BLaER1 treated with 17β-estradiol and CSF1 and Interleukin-3, amounts not matched to agents 10 nM and 100 nM (cell line): Measurements from ENCODE around the gene PCDHGA5.
A peak's percentile ranks its signal among the peaks of the same experiment; 100 is the strongest.
"Not testable (repeated sequence)": the region's sequence is repeated elsewhere in the genome, so short reads cannot be mapped to it uniquely, and the experiment has no call there.

Experiments used
- H3K27ac ChIP-seq, 11 experiments: shearing (Covaris generic); formaldehyde crosslinking; 2 replicates each; pipeline ENCODE4 v1.8.1; 2022
- H3K27me3 ChIP-seq, 11 experiments: shearing (Covaris generic); formaldehyde crosslinking; 2 replicates each; pipeline ENCODE4 v1.8.1; 2022
- H3K36me3 ChIP-seq, 11 experiments: shearing (Covaris generic); formaldehyde crosslinking; 2 replicates each; pipeline ENCODE4 v1.8.1; 2022
- H3K4me1 ChIP-seq, 10 experiments: shearing (Covaris generic); formaldehyde crosslinking; 2 replicates each; pipeline ENCODE4 v1.8.1; 2022
- H3K4me2 ChIP-seq, 11 experiments: shearing (Covaris generic); formaldehyde crosslinking; 2 replicates each; pipeline ENCODE4 v1.8.1; 2022
- H3K4me3 ChIP-seq, 10 experiments: shearing (Covaris generic); formaldehyde crosslinking; 2 replicates each; pipeline ENCODE4 v1.8.1; 2022
- H3K9ac ChIP-seq, 11 experiments: shearing (Covaris generic); formaldehyde crosslinking; 2 replicates each; pipeline ENCODE4 v1.8.1; 2022
- H3K9me3 ChIP-seq, 11 experiments: shearing (Covaris generic); formaldehyde crosslinking; replicated peaks in 1 of 11; 2 replicates each; pipeline ENCODE4 v1.8.1; 2022
- H4K20me1 ChIP-seq, 11 experiments: shearing (Covaris generic); formaldehyde crosslinking; 2 replicates each; pipeline ENCODE4 v1.8.1; 2022
- Cebpa-rat ChIP-seq, 11 experiments: shearing (Covaris generic); IDR thresholded peaks; 2 replicates each; pipeline ENCODE4 v1.8.1; 2022

PCDHGA5 gene

GRCh38 chr5:141360685-141361084 lies 3.3 kb upstream of the PCDHGA5 start:
- Histone ChIP-seq H3K4me3 (no peak overlapping the region), H3K9me3 (peaks cover 74 to 97% (median 89%) of the 10 kb centered on the region in 11 experiments), H3K4me2 (no peak overlapping the region)

GRCh38 chr5:141362719-141363118 lies 1.2 kb upstream of the PCDHGA5 start:
- Histone ChIP-seq H3K4me1 (no peaks in the 10 kb centered on the region; a peak in 1 of 20 replicates), H3K27me3 (no peaks in the 10 kb centered on the region), H3K36me3 (peaks cover 0 to 6% (median 0%) of the 10 kb centered on the region in 11 experiments; a peak in 3 of 22 replicates), H3K27ac (no peak overlapping the region), H3K9ac (no peak overlapping the region), H3K9me3 (peaks cover 75 to 97% (median 85%) of the 10 kb centered on the region in 11 experiments), H3K4me3 (no peak overlapping the region), H3K4me2 (no peak overlapping the region), H4K20me1 (no peaks in the 10 kb centered on the region)
- no peak for TF ChIP-seq Cebpa-rat (IDR thresholded peaks at IDR 0.05)

More at GRCh38 chr5:141360685-141361084, 3.3 kb upstream of the PCDHGA5 start:
- H3K9ac ChIP-seq, result no peak overlapping the region
- no peaks in the 10 kb centered on the region for H4K20me1 ChIP-seq
- no peaks in the 10 kb centered on the region for H3K27me3 ChIP-seq
- H3K36me3 ChIP-seq, result peaks cover 0 to 4% (median 0%) of the 10 kb centered on the region in 11 experiments; a peak in 2 of 22 replicates
- H3K4me1 ChIP-seq, result no peaks in the 10 kb centered on the region; a peak in 1 of 20 replicates
- H3K27ac ChIP-seq, result no peak overlapping the region
- TF ChIP-seq Cebpa-rat (IDR thresholded peaks at IDR 0.05), result no peak

GRCh38 chr5:141366016-141366896 lies 2.3 kb downstream of the PCDHGA5 start:
- no peak overlapping the region for H3K9ac ChIP-seq
- H3K4me1 ChIP-seq, result no peaks in the 10 kb centered on the region; a peak in 1 of 20 replicates
- peak overlapping the region in 2 of 10 experiments; percentile 1 to 40; a peak in 2 of 20 replicates for H3K4me3 ChIP-seq
- peaks cover 0 to 6% (median 0%) of the 10 kb centered on the region in 11 experiments; a peak in 2 of 22 replicates for H3K27me3 ChIP-seq
- no peaks in the 10 kb centered on the region for H4K20me1 ChIP-seq
- no peak for TF ChIP-seq Cebpa-rat (IDR thresholded peaks at IDR 0.05)
- peaks cover 0 to 6% (median 0%) of the 10 kb centered on the region in 11 experiments; a peak in 3 of 22 replicates for H3K36me3 ChIP-seq
- H3K4me2 ChIP-seq, result no peak overlapping the region
- H3K9me3 ChIP-seq, result peaks cover 73 to 84% (median 75%) of the 10 kb centered on the region in 11 experiments
- no peak overlapping the region for H3K27ac ChIP-seq

GRCh38 chr5:141369994-141370848 lies 6.3 kb downstream of the PCDHGA5 start, which contains the start of gene PCDHGB3:
Gene PCDHGB3, plus strand, starts transcription at chr5:141370242. Its CDS starts 153 bp downstream, at chr5:141370395.
- Histone ChIP-seq H3K36me3 (peaks cover 0 to 9% (median 0%) of the 10 kb centered on the region in 11 experiments; a peak in 5 of 22 replicates), H3K27me3 (peaks cover 0 to 6% (median 0%) of the 10 kb centered on the region in 11 experiments; a peak in 2 of 22 replicates), H3K9me3 (peaks cover 74 to 85% (median 77%) of the 10 kb centered on the region in 11 experiments), H3K9ac (no peak within 1 kb of the TSS), H3K27ac (no peak within 1 kb of the TSS), H4K20me1 (no peaks in the 10 kb centered on the region), H3K4me1 (no peaks in the 10 kb centered on the region), H3K4me3 (no peak within 1 kb of the TSS; a peak in 1 of 20 replicates), H3K4me2 (no peak within 1 kb of the TSS)
- no peak for TF ChIP-seq Cebpa-rat (IDR thresholded peaks at IDR 0.05)

- Histone ChIP-seq H3K4me3 (no peak overlapping the region; a peak in 1 of 20 replicates), H4K20me1 (no peaks in the 10 kb centered on the region), H3K36me3 (peaks cover 0 to 9% (median 0%) of the 10 kb centered on the region in 11 experiments; a peak in 4 of 22 replicates), H3K4me1 (no peaks in the 10 kb centered on the region), H3K27ac (no peak overlapping the region), H3K4me2 (no peak overlapping the region), H3K27me3 (peaks cover 0 to 6% (median 0%) of the 10 kb centered on the region in 11 experiments; a peak in 2 of 22 replicates), H3K9me3 (peaks cover 73 to 85% (median 77%) of the 10 kb centered on the region in 11 experiments), H3K9ac (no peak overlapping the region)
- no peak for TF ChIP-seq Cebpa-rat (IDR thresholded peaks at IDR 0.05)
Observed at GRCh38 chr5:141371572-141372475, 7.9 kb downstream of the PCDHGA5 start.

- no peaks in the 10 kb centered on the region for H4K20me1 ChIP-seq
- H3K4me2 ChIP-seq, result no peak within 1 kb of the TSS
- no peak for TF ChIP-seq Cebpa-rat (IDR thresholded peaks at IDR 0.05)
- peak within 1 kb of the TSS in 1 of 10 experiments; percentile 11; a peak in 2 of 20 replicates for H3K4me3 ChIP-seq
- H3K27ac ChIP-seq, result no peak within 1 kb of the TSS
- peaks cover 77 to 90% (median 85%) of the 10 kb centered on the region in 11 experiments for H3K9me3 ChIP-seq
- H3K27me3 ChIP-seq, result peaks cover 0 to 6% (median 0%) of the 10 kb centered on the region in 11 experiments; a peak in 2 of 22 replicates
- H3K9ac ChIP-seq, result no peak within 1 kb of the TSS
- H3K36me3 ChIP-seq, result peaks cover 0 to 9% (median 0%) of the 10 kb centered on the region in 11 experiments; a peak in 4 of 22 replicates
- H3K4me1 ChIP-seq, result no peaks in the 10 kb centered on the region
Observed at GRCh38 chr5:141373673-141374317, 9.8 kb downstream of the PCDHGA5 start, which contains the start of gene PCDHGA6. Gene PCDHGA6, plus strand, starts transcription at chr5:141373891. Its CDS starts 193 bp downstream, at chr5:141374084.

- Histone ChIP-seq H4K20me1 (no peaks in the 10 kb centered on the region), H3K9me3 (peaks cover 77 to 90% (median 84%) of the 10 kb centered on the region in 11 experiments)
Observed at GRCh38 chr5:141374627-141375026, 10.7 kb downstream of the PCDHGA5 start.

GRCh38 chr5:141375444-141376155 lies 11.6 kb downstream of the PCDHGA5 start:
- H3K9ac ChIP-seq, H3K36me3 ChIP-seq: not testable (repeated sequence)

More at GRCh38 chr5:141374627-141375026, 10.7 kb downstream of the PCDHGA5 start:
- Histone ChIP-seq H3K4me3 (no peak overlapping the region), H3K4me1 (no peaks in the 10 kb centered on the region), H3K27me3 (peaks cover 0 to 6% (median 0%) of the 10 kb centered on the region in 11 experiments; a peak in 2 of 22 replicates), H3K9ac (no peak overlapping the region), H3K4me2 (no peak overlapping the region), H3K27ac (no peak overlapping the region), H3K36me3 (peaks cover 0 to 9% (median 0%) of the 10 kb centered on the region in 11 experiments; a peak in 4 of 22 replicates)
- no peak for TF ChIP-seq Cebpa-rat (IDR thresholded peaks at IDR 0.05)

More at GRCh38 chr5:141375444-141376155, 11.6 kb downstream of the PCDHGA5 start:
- H4K20me1 ChIP-seq, H3K4me1 ChIP-seq, H3K27ac ChIP-seq, H3K27me3 ChIP-seq, H3K4me2 ChIP-seq, H3K4me3 ChIP-seq: not testable (repeated sequence)
- H3K9me3 ChIP-seq, result peaks cover 69 to 86% (median 75%) of the 10 kb centered on the region in 11 experiments
